Panc1 (cell line): Measurements from ENCODE around the gene HFE. TPM values are rescaled to one million over a fixed set of nuclear protein-coding genes. Genes with fewer than 3 reads are reported as not detected.

Experiments
- ATAC-seq: fragments of 200-7000 bp; cut with Tn5 transposase; 2 replicates; pipeline ENCODE4 v1.9.1; 2020; ENCODE audit warnings: mild to moderate bottlenecking, moderate library complexity
- BruUV-seq: library from RNA; stranded (reverse); fragments of 400-500 nt; replicated peaks from 2 replicates; lab custom pipeline; 2021; lab: Mats Ljungman, UMichigan
- CTCF ChIA-PET: fragments of 300-600 bp; sonication (Branson Sonifier 250); formaldehyde crosslinking; loops from one replicate; lab custom pipeline; 2022; ENCODE audit warnings: antibody characterized with exemption; lab: Charles Lee
- POLR2A ChIA-PET: fragments of 300-600 bp; sonication (Branson Sonifier 250); formaldehyde crosslinking; loops from one replicate; lab custom pipeline; 2022; ENCODE audit warnings: antibody characterized with exemption; lab: Charles Lee
- DNase-seq: peaks from one replicate; pipeline ENCODE4 v3.0.0-alpha.2; 2010; ENCODE audit warnings: low read depth, low spot score
- H3K27ac ChIP-seq: 2 replicates; pipeline ENCODE4 v1.5.1; 2011; ENCODE audit warnings: mild to moderate bottlenecking, low read length, inconsistent platforms
- H3K27me3 ChIP-seq: fragments of 200-500 bp; sonication (Bioruptor generic); 2 replicates; pipeline ENCODE4 v1.6.0; 2014; ENCODE audit warnings: low read length, inconsistent platforms; ENCODE audit not compliant: control insufficient read depth, insufficient read depth
- H3K36me3 ChIP-seq: fragments of 200-500 bp; sonication (Bioruptor generic); 2 replicates; pipeline ENCODE4 v1.5.1; 2014; ENCODE audit warnings: inconsistent platforms, mild to moderate bottlenecking, low read length, moderate library complexity; ENCODE audit not compliant: control insufficient read depth, insufficient read depth
- H3K4me1 ChIP-seq: 2 replicates; pipeline ENCODE4 v1.5.1; 2011; ENCODE audit warnings: inconsistent platforms, mild to moderate bottlenecking, low read length, moderate library complexity; ENCODE audit not compliant: control insufficient read depth, insufficient read depth
- H3K4me3 ChIP-seq, 2 experiments: 2 replicates each; pipeline ENCODE4 v1.5.1; 2011 to 2012; ENCODE audit warnings: low read depth in 2 of 2, low read length in 2 of 2, mild to moderate bottlenecking in 2 of 2, inconsistent platforms in 1 of 2, moderate library complexity in 1 of 2
- H3K9me3 ChIP-seq: fragments of 200-500 bp; sonication (Bioruptor generic); 2 replicates; pipeline ENCODE4 v1.5.1; 2014; ENCODE audit warnings: low read depth, mild to moderate bottlenecking, inconsistent platforms, low read length, moderate library complexity; ENCODE audit not compliant: control insufficient read depth, insufficient read depth
- POLR2AphosphoS5 ChIP-seq: IDR thresholded peaks from 2 replicates; pipeline ENCODE4 v1.6.1; 2012; ENCODE audit warnings: mild to moderate bottlenecking, low read depth, low read length, moderate library complexity
- SIN3A ChIP-seq: IDR thresholded peaks from 2 replicates; pipeline ENCODE4 v1.6.1; 2012; ENCODE audit warnings: low read depth, mild to moderate bottlenecking, low read length, moderate library complexity, borderline replicate concordance; ENCODE audit not compliant: insufficient read depth
- TCF7L2 ChIP-seq: IDR thresholded peaks from 2 replicates; pipeline ENCODE4 v1.6.1; 2011; ENCODE audit warnings: mild to moderate bottlenecking, low read depth, low read length, inconsistent platforms
- in situ Hi-C: cut with HindIII; loops from 2 replicates; pipeline ENCODE4 v1.10.0; 2016; ENCODE audit warnings: low sequenced_read_pairs, low pct_unique_long_range_greater_than_20kb
- intact Hi-C: fragments of 100-400 bp; cut with micrococcal nuclease; formaldehyde crosslinking; loops from one replicate; pipeline ENCODE4 v1.10.0; 2022; ENCODE audit not compliant: unreplicated experiment
- total RNA-seq: library from RNA; stranded (reverse); gene quantifications from one replicate; pipeline ENCODE4 v1.2.1, GENCODE V29; 2021; ENCODE audit not compliant: unreplicated experiment
- TF ChIP-seq, protein P1 (sequence below), 2 experiments: IDR thresholded peaks; 2 replicates each; pipeline ENCODE4 v1.6.1; 2011 to 2012; ENCODE audit warnings: low read depth in 2 of 2, control low read depth in 1 of 2, low read length in 1 of 2, mild to moderate bottlenecking in 1 of 2, moderate library complexity in 1 of 2; ENCODE audit not compliant: insufficient read depth in 1 of 2
- TF ChIP-seq, protein P2 (sequence below): fragments of 450-650 bp; IDR thresholded peaks from 2 replicates; pipeline ENCODE4 v1.5.1; 2017; ENCODE audit warnings: mild to moderate bottlenecking

Gene HFE
- total RNA-seq, 1 experiment from 2014 or later = 12.1 TPM

DNA sequence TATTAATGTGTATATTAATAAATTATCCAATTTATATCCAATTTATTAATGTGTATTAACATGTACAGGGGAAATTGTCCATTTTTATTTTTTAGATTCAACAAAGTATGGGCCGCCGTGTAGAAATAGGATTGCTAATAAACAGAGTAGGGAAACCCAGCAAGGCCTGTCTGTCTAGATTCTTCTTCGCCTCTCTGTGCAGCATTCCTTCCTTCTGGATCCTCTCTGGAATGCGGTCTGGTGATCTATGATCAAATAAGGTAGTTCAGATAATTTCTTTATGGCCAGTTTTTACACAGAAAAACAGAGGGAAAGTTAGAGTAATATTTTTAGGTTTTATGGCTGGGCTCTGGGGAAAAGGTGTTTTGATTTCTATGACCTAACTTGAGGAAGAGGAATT lies 19.9 kb upstream of the HFE start:
- no peak overlapping the region for H3K27ac ChIP-seq
- intact Hi-C loops = no loop called here
- TF ChIP-seq, protein P1, sequence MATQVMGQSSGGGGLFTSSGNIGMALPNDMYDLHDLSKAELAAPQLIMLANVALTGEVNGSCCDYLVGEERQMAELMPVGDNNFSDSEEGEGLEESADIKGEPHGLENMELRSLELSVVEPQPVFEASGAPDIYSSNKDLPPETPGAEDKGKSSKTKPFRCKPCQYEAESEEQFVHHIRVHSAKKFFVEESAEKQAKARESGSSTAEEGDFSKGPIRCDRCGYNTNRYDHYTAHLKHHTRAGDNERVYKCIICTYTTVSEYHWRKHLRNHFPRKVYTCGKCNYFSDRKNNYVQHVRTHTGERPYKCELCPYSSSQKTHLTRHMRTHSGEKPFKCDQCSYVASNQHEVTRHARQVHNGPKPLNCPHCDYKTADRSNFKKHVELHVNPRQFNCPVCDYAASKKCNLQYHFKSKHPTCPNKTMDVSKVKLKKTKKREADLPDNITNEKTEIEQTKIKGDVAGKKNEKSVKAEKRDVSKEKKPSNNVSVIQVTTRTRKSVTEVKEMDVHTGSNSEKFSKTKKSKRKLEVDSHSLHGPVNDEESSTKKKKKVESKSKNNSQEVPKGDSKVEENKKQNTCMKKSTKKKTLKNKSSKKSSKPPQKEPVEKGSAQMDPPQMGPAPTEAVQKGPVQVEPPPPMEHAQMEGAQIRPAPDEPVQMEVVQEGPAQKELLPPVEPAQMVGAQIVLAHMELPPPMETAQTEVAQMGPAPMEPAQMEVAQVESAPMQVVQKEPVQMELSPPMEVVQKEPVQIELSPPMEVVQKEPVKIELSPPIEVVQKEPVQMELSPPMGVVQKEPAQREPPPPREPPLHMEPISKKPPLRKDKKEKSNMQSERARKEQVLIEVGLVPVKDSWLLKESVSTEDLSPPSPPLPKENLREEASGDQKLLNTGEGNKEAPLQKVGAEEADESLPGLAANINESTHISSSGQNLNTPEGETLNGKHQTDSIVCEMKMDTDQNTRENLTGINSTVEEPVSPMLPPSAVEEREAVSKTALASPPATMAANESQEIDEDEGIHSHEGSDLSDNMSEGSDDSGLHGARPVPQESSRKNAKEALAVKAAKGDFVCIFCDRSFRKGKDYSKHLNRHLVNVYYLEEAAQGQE (IDR thresholded peaks at IDR 0.05; ENCODE audit: insufficient read depth in 1 of 2, low read depth in 2 of 2, low read length in 1 of 2) = no peak
- TF ChIP-seq, protein P2, sequence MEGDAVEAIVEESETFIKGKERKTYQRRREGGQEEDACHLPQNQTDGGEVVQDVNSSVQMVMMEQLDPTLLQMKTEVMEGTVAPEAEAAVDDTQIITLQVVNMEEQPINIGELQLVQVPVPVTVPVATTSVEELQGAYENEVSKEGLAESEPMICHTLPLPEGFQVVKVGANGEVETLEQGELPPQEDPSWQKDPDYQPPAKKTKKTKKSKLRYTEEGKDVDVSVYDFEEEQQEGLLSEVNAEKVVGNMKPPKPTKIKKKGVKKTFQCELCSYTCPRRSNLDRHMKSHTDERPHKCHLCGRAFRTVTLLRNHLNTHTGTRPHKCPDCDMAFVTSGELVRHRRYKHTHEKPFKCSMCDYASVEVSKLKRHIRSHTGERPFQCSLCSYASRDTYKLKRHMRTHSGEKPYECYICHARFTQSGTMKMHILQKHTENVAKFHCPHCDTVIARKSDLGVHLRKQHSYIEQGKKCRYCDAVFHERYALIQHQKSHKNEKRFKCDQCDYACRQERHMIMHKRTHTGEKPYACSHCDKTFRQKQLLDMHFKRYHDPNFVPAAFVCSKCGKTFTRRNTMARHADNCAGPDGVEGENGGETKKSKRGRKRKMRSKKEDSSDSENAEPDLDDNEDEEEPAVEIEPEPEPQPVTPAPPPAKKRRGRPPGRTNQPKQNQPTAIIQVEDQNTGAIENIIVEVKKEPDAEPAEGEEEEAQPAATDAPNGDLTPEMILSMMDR = no peak
- TF ChIP-seq SIN3A (no peak), TCF7L2 (no peak), POLR2AphosphoS5 (no peak)
- ChIA-PET CTCF (no interaction called here), POLR2A (interaction anchor here (1.7 kb wide), 1 partner anchor 20 kb away, joined by 3 read pairs; the partner anchor contains the start of gene HFE)
- no peaks in the 10 kb centered on the region for H3K36me3 ChIP-seq
- in situ Hi-C loops = no loop called here
- H3K4me3 ChIP-seq = no peak overlapping the region
- ATAC-seq (no peak), DNase-seq (no peak)
- no peaks in the 10 kb centered on the region for H3K27me3 ChIP-seq
- no TSS peak for BruUV-seq
- no peaks in the 10 kb centered on the region for H3K4me1 ChIP-seq
- no peaks in the 10 kb centered on the region for H3K9me3 ChIP-seq

DNA sequence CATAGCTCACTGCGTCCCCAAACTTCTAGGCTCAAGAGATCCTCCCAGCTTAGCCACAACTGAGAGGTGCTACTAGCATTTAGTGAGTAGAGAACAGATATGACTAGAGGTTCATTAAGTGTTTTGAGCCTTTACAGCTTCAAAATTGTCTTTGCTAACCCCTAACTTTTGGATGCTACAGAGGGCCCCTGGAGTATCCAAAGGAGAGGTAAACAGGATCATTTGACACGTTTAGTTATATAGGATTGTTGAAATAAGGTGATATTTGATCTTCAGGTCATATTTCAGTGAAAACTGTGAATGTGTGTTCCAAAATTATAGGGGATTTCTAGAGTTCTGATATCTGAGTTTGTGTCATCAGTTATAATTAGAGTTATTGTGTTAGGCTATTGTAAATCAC lies 19.2 kb upstream of the HFE start:
- CTCF ChIA-PET = no interaction called here
- no peak for TF ChIP-seq TCF7L2
- TF ChIP-seq, protein P2 = no peak
- TF ChIP-seq POLR2AphosphoS5 = no peak
- TF ChIP-seq, protein P1 (IDR thresholded peaks at IDR 0.05; ENCODE audit: insufficient read depth in 1 of 2, low read depth in 2 of 2, low read length in 1 of 2) = no peak
- no peak for TF ChIP-seq SIN3A
- Histone ChIP-seq H3K27me3 (no peaks in the 10 kb centered on the region), H3K9me3 (no peaks in the 10 kb centered on the region), H3K36me3 (no peaks in the 10 kb centered on the region), H3K4me3 (no peak overlapping the region), H3K27ac (no peak overlapping the region), H3K4me1 (no peaks in the 10 kb centered on the region)
- no peak for ATAC-seq
- no peak for DNase-seq
- intact Hi-C loops (no loop called here), in situ Hi-C loops (no loop called here)
- POLR2A ChIA-PET = interaction anchor here (1.7 kb wide), 1 partner anchor 19 kb away, joined by 3 read pairs; the partner anchor contains the start of gene HFE
- BruUV-seq = no TSS peak
